Fibroblast of lung (primary cell): ENCODE measurements around the gene IFT81. TPM values are rescaled to one million over a fixed set of nuclear protein-coding genes. Genes with fewer than 3 reads are reported as not detected.

Experiments used
- DNase-seq, 2 donors: peaks; one replicate each; pipeline versions ENCODE4 v3.0.0 to v3.0.0-alpha.2; 2010; ENCODE audit warnings: low read depth in 2 of 2
- H2AFZ ChIP-seq: 2 replicates; pipeline ENCODE4 v1.5.1; 2012; ENCODE audit warnings: low read length, control low read depth, inconsistent platforms
- H3K27ac ChIP-seq: 2 replicates; pipeline ENCODE4 v1.5.1; 2011; ENCODE audit warnings: low read length, control low read depth; ENCODE audit not compliant: insufficient read depth
- H3K27me3 ChIP-seq: 2 replicates; pipeline ENCODE4 v1.5.1; 2011; ENCODE audit warnings: mild to moderate bottlenecking, low read length; ENCODE audit not compliant: control insufficient read depth, insufficient read depth
- H3K36me3 ChIP-seq: 2 replicates; pipeline ENCODE4 v1.5.1; 2011; ENCODE audit warnings: low read length; ENCODE audit not compliant: control insufficient read depth, insufficient read depth
- H3K4me1 ChIP-seq: 2 replicates; pipeline ENCODE4 v1.5.1; 2011; ENCODE audit warnings: low read length; ENCODE audit not compliant: control insufficient read depth, insufficient read depth; ENCODE audit errors: extremely low read depth
- H3K4me2 ChIP-seq: 2 replicates; pipeline ENCODE4 v1.5.1; 2011; ENCODE audit warnings: low read length, control low read depth; ENCODE audit not compliant: insufficient read depth; ENCODE audit errors: extremely low read depth
- H3K4me3 ChIP-seq, 4 experiments: fragments of 200-600 bp in 1 of 4; sonication (generic) in 1 of 4; replicated peaks in 1 of 4; 2 replicates each; pipeline ENCODE4 v1.5.1; 2011 to 2016; ENCODE audit warnings: low read length in 4 of 4, low read depth in 3 of 4, mild to moderate bottlenecking in 3 of 4, control low read depth in 2 of 4, inconsistent platforms in 1 of 4, mixed read lengths in 1 of 4; ENCODE audit not compliant: insufficient read depth in 1 of 4; ENCODE audit errors: control extremely low read depth in 1 of 4
- H3K79me2 ChIP-seq: 2 replicates; pipeline ENCODE4 v1.5.1; 2012; ENCODE audit warnings: mild to moderate bottlenecking, low read length, inconsistent platforms; ENCODE audit not compliant: control insufficient read depth, insufficient read depth
- H3K9ac ChIP-seq: 2 replicates; pipeline ENCODE4 v1.5.1; 2011; ENCODE audit warnings: mild to moderate bottlenecking, low read length, control low read depth; ENCODE audit not compliant: insufficient read depth
- H3K9me3 ChIP-seq: 2 replicates; pipeline ENCODE4 v1.5.1; 2012; ENCODE audit warnings: low read depth, low read length; ENCODE audit not compliant: control insufficient read depth, insufficient read depth
- H4K20me1 ChIP-seq: 2 replicates; pipeline ENCODE4 v1.5.1; 2011; ENCODE audit warnings: low read length; ENCODE audit not compliant: control insufficient read depth, insufficient read depth; ENCODE audit errors: extremely low read depth
- EZH2 ChIP-seq: IDR thresholded peaks from 2 replicates; pipeline ENCODE4 v1.5.1; 2012; ENCODE audit warnings: low read length, control low read depth, mild to moderate bottlenecking; ENCODE audit errors: missing control alignments
- polyA minus RNA-seq: library from RNA; depleted of rRNA, polyadenylated mRNA; stranded (reverse); fragments of >200 nt; gene quantifications from 2 replicates; pipeline ENCODE4 v1.2.3, GENCODE V29; 2011; ENCODE audit warnings: low replicate concordance
- polyA plus RNA-seq, 2 donors: library from polyadenylated mRNA; depleted of rRNA in 1 of 2; stranded (reverse) in 1 of 2; unstranded in 1 of 2; fragments of >200 nt; gene quantifications; 2 replicates each; pipeline ENCODE4 v1.2.1, GENCODE V29; 2011 to 2012; ENCODE audit warnings: missing spikeins in 1 of 2
- total RNA-seq: library from RNA; depleted of rRNA; stranded (reverse); fragments of >200 nt; gene quantifications from 2 replicates; pipeline ENCODE4 v1.2.1, GENCODE V29; 2014
- TF ChIP-seq, protein P1 (sequence below), 2 donors: IDR thresholded peaks in 1 of 2; conservative IDR thresholded peaks in 1 of 2; 1 replicate in 1 of 2; 2 replicates in 1 of 2; pipeline ENCODE4 v1.5.1; 2011 to 2012; ENCODE audit warnings: low read length in 2 of 2, control low read depth in 1 of 2, inconsistent platforms in 1 of 2, low read depth in 1 of 2, mild to moderate bottlenecking in 1 of 2

IFT81 gene
- total RNA-seq (23.6 and 33.1 TPM in 2 replicates), polyA plus RNA-seq (13.1 and 17.7 TPM in 2 replicates), polyA minus RNA-seq (0.33 and 0.59 TPM in 2 replicates)
- 8.8 and 11.7 TPM in 2 replicates for polyA plus RNA-seq (2012)

- Histone ChIP-seq H3K27ac (peak within 1 kb of the TSS; percentile 99), H3K9me3 (no peaks in the 10 kb centered on the region), H4K20me1 (no peaks in the 10 kb centered on the region), H3K36me3 (no peaks in the 10 kb centered on the region), H3K9ac (peak within 1 kb of the TSS; percentile 98), H3K79me2 (peaks cover 5% of the 10 kb centered on the region), H3K4me2 (peak within 1 kb of the TSS; percentile 73), H3K4me1 (peaks cover 2% of the 10 kb centered on the region), H3K4me3 (peak within 1 kb of the TSS; percentile 69 to 92 (median 82)), H2AFZ (peak within 1 kb of the TSS; percentile 59), H3K27me3 (no peaks in the 10 kb centered on the region)
- DNase-seq, result peak; percentile 86 to 93
- no peak for TF ChIP-seq EZH2
- TF ChIP-seq, protein P1, sequence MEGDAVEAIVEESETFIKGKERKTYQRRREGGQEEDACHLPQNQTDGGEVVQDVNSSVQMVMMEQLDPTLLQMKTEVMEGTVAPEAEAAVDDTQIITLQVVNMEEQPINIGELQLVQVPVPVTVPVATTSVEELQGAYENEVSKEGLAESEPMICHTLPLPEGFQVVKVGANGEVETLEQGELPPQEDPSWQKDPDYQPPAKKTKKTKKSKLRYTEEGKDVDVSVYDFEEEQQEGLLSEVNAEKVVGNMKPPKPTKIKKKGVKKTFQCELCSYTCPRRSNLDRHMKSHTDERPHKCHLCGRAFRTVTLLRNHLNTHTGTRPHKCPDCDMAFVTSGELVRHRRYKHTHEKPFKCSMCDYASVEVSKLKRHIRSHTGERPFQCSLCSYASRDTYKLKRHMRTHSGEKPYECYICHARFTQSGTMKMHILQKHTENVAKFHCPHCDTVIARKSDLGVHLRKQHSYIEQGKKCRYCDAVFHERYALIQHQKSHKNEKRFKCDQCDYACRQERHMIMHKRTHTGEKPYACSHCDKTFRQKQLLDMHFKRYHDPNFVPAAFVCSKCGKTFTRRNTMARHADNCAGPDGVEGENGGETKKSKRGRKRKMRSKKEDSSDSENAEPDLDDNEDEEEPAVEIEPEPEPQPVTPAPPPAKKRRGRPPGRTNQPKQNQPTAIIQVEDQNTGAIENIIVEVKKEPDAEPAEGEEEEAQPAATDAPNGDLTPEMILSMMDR (conservative IDR thresholded peaks at IDR 0.05 in 1 of 2, IDR thresholded peaks at IDR 0.05 in 1 of 2; ENCODE audit: low read depth in 1 of 2, low read length in 2 of 2), result no peak
Observed at GRCh38 chr12:110124269-110124995, at the start of gene IFT81. TSS of gene IFT81 (plus strand) at chr12:110124357. CDS start at chr12:110127381, 3,024 bp downstream.

DNA sequence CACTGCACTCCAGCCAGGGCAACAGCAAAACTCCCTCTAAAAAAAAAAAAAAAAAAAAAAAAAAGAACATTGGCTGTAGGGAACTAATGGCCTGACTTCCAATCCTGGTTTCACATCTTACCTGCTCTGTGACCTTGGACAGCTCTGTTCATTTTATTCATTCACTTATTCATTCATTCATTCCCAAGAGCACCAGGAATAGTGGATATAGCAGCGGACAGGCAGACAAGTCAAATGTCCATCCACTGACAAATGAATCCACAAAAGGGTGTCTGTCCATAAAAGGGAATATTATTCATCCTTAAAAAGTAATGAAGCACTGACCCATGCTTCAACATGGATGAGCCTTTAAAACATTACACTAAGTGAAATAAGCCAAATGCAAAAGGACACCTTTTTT, 48.3 kb upstream of the IFT81 start:
- no peak overlapping the region for H3K4me3 ChIP-seq
- no peak overlapping the region for H2AFZ ChIP-seq
- H3K4me1 ChIP-seq, result peaks cover 2% of the 10 kb centered on the region
- no peak overlapping the region for H3K9ac ChIP-seq
- no peaks in the 10 kb centered on the region for H3K36me3 ChIP-seq
- no peak overlapping the region for H3K27ac ChIP-seq
- H3K9me3 ChIP-seq, result no peaks in the 10 kb centered on the region
- peaks cover 2% of the 10 kb centered on the region for H3K27me3 ChIP-seq
- TF ChIP-seq, protein P1 (conservative IDR thresholded peaks at IDR 0.05 in 1 of 2, IDR thresholded peaks at IDR 0.05 in 1 of 2; ENCODE audit: low read depth in 1 of 2, low read length in 2 of 2), result no peak
- no peak for TF ChIP-seq EZH2
- DNase-seq, result no peak
- no peaks in the 10 kb centered on the region for H3K79me2 ChIP-seq
- no peaks in the 10 kb centered on the region for H4K20me1 ChIP-seq
- no peak overlapping the region for H3K4me2 ChIP-seq

DNA sequence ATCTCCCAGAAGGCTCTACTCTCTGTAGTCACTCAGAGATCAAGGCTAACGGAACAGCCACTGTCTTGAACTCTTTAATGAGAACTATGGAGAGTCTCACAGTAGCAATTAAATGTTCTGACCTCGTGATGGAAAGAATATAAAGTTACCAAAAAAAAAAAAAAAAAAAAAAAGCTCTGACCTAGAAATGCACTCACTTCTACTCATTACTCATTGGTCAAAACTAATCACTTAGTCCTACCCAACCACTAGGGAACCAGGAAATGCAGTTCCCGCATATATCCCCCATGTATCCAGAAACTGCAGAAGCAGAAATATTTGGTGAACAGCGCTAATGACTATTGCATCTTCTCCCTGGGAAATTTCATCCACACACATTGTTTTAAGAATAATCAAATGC, 46.4 kb upstream of the IFT81 start:
- H3K4me1 ChIP-seq, result peaks cover 2% of the 10 kb centered on the region
- peaks cover 2% of the 10 kb centered on the region for H3K27me3 ChIP-seq
- no peak overlapping the region for H3K4me2 ChIP-seq
- TF ChIP-seq, protein P1 (conservative IDR thresholded peaks at IDR 0.05 in 1 of 2, IDR thresholded peaks at IDR 0.05 in 1 of 2; ENCODE audit: low read depth in 1 of 2, low read length in 2 of 2), result no peak
- TF ChIP-seq EZH2, result no peak
- H3K27ac ChIP-seq, result no peak overlapping the region
- H3K9me3 ChIP-seq, result no peaks in the 10 kb centered on the region
- H4K20me1 ChIP-seq, result no peaks in the 10 kb centered on the region
- H3K4me3 ChIP-seq, result no peak overlapping the region
- no peaks in the 10 kb centered on the region for H3K79me2 ChIP-seq
- H3K9ac ChIP-seq, result no peak overlapping the region
- no peaks in the 10 kb centered on the region for H3K36me3 ChIP-seq
- DNase-seq, result no peak
- no peak overlapping the region for H2AFZ ChIP-seq
